ENCODE measurements around the gene WNT16.

Gene WNT16

GRCh38 chr7:121301446-121302213 lies 27.2 kb upstream of the WNT16 start:
- DNase-seq (ENCODE audit: low spot score) = no peak
- TF ChIP-seq, protein P1, sequence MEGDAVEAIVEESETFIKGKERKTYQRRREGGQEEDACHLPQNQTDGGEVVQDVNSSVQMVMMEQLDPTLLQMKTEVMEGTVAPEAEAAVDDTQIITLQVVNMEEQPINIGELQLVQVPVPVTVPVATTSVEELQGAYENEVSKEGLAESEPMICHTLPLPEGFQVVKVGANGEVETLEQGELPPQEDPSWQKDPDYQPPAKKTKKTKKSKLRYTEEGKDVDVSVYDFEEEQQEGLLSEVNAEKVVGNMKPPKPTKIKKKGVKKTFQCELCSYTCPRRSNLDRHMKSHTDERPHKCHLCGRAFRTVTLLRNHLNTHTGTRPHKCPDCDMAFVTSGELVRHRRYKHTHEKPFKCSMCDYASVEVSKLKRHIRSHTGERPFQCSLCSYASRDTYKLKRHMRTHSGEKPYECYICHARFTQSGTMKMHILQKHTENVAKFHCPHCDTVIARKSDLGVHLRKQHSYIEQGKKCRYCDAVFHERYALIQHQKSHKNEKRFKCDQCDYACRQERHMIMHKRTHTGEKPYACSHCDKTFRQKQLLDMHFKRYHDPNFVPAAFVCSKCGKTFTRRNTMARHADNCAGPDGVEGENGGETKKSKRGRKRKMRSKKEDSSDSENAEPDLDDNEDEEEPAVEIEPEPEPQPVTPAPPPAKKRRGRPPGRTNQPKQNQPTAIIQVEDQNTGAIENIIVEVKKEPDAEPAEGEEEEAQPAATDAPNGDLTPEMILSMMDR (IDR thresholded peaks at IDR 0.05; ENCODE audit: extremely low read depth, missing control alignments) = no peak

- no peak for DNase-seq (ENCODE audit: low spot score)
- TF ChIP-seq, protein P1 (IDR thresholded peaks at IDR 0.05; ENCODE audit: extremely low read depth, missing control alignments) = no peak
Measured at GRCh38 chr7:121302214-121302745, 26.5 kb upstream of the WNT16 start.

- TF ChIP-seq, protein P1 (IDR thresholded peaks at IDR 0.05; ENCODE audit: extremely low read depth, missing control alignments) = no peak
- DNase-seq (ENCODE audit: low spot score) = no peak
Measured at GRCh38 chr7:121303422-121304101, 25.2 kb upstream of the WNT16 start.

DNA sequence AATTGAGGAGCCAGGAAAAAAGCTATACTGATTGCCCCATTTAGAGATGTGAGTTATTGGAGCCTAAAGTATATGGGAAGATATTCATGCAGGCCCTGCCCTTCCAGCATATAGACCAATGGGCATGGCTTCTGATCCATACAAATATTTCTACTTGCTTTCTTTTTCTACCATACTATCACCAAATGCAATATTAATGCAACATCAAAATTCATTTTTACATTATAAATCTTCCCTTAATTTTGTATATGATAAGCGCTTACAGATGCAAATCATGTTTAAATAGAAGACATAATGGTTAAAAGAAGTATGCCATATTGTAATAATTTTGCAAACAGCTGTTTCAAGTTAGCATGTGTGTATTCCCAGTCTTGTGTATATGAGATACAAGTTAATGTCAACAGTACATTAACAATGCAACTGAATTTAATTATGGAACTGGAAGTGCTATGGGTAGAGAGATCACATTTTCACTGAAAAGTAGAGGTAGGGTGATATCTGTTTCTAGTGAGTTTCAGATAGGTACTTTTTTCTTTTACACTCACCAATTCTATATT lies 24.6 kb upstream of the WNT16 start:
- DNase-seq (ENCODE audit: low spot score) = no peak
- TF ChIP-seq, protein P1 (IDR thresholded peaks at IDR 0.05; ENCODE audit: extremely low read depth, missing control alignments) = no peak

DNA sequence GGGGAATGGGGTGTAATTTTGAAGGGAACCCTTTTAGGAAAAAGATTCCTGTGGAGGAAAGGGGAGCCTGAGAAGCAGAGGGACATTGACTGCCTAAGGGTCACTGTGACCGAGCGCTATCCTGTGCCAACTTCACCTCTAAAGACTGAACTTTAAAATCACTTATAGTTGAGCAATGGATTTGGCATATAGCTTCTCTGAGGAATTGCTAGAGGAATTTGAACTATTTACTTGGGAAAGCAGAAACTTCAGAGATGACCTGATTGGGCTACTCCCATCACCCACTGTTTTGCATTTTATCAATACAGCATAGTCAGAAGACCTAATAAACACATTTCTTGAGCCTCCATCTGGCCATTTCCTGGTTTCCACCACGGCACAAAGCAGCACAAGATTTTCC lies 23.7 kb upstream of the WNT16 start:
- no peak for DNase-seq (ENCODE audit: low spot score)
- TF ChIP-seq, protein P1 (IDR thresholded peaks at IDR 0.05; ENCODE audit: extremely low read depth, missing control alignments) = no peak

GRCh38 chr7:121306565-121306964 lies 22.2 kb upstream of the WNT16 start:
- TF ChIP-seq, protein P1 (IDR thresholded peaks at IDR 0.05; ENCODE audit: extremely low read depth, missing control alignments) = no peak

More at GRCh38 chr7:121306565-121306964, 22.2 kb upstream of the WNT16 start:
- no peak for DNase-seq (ENCODE audit: low spot score)

Data from GM20000 (cell line).